Liver (tissue), 9 donors: ENCODE measurements around the gene TIMM22. TPM values are rescaled to one million over a fixed set of nuclear protein-coding genes. Genes with fewer than 3 reads are reported as not detected.
A peak's percentile ranks its signal among the peaks of the same experiment; 100 is the strongest.

Experiments used
- DNase-seq: peaks from one replicate; pipeline ENCODE4 v3.0.0-alpha.2; 2017; ENCODE audit warnings: low spot score
- H3K27ac ChIP-seq, 2 donors: one replicate each; pipeline ENCODE4 v1.7.0; 2013; ENCODE audit warnings: inconsistent platforms in 2 of 2, low read length in 2 of 2, control low read depth in 1 of 2, low read depth in 1 of 2, mild to moderate bottlenecking in 1 of 2
- H3K27me3 ChIP-seq, 4 donors: one replicate each; pipeline versions ENCODE4 v1.6.1 to v1.7.0; 2013; ENCODE audit warnings: low read length in 3 of 4, inconsistent platforms in 1 of 4, mild to moderate bottlenecking in 1 of 4, moderate library complexity in 1 of 4; ENCODE audit not compliant: control insufficient read depth in 4 of 4, insufficient read depth in 4 of 4
- H3K36me3 ChIP-seq, 4 donors: one replicate each; pipeline versions ENCODE4 v1.6.1 to v1.7.0; 2013; ENCODE audit warnings: low read length in 3 of 4, mild to moderate bottlenecking in 3 of 4, low read depth in 1 of 4, moderate library complexity in 1 of 4; ENCODE audit not compliant: control insufficient read depth in 4 of 4, insufficient read depth in 3 of 4
- H3K4me1 ChIP-seq, 4 donors: one replicate each; pipeline versions ENCODE4 v1.6.1 to v1.7.0; 2013; ENCODE audit warnings: low read length in 3 of 4, mild to moderate bottlenecking in 3 of 4, moderate library complexity in 1 of 4; ENCODE audit not compliant: control insufficient read depth in 4 of 4, insufficient read depth in 4 of 4
- H3K4me3 ChIP-seq, 3 donors: one replicate each; pipeline versions ENCODE4 v1.6.1 to v1.7.0; 2013; ENCODE audit warnings: low read length in 3 of 3, control low read depth in 1 of 3, low read depth in 1 of 3, mild to moderate bottlenecking in 1 of 3
- H3K9ac ChIP-seq, 2 donors: one replicate each; pipeline ENCODE4 v1.7.0; 2013; ENCODE audit warnings: low read length in 2 of 2, mild to moderate bottlenecking in 2 of 2, moderate library complexity in 2 of 2, control low read depth in 1 of 2, low read depth in 1 of 2
- H3K9me3 ChIP-seq, 4 donors: one replicate each; pipeline versions ENCODE4 v1.6.1 to v1.7.0; 2013; ENCODE audit warnings: low read length in 3 of 4; ENCODE audit not compliant: control insufficient read depth in 4 of 4
- ATF3 ChIP-seq: IDR thresholded peaks from 2 replicates; pipeline ENCODE4 v1.6.1; 2016; ENCODE audit warnings: antibody characterized with exemption
- CTCF ChIP-seq: fragments of 150-350 bp; IDR thresholded peaks from 2 replicates; pipeline ENCODE4 v1.5.1; 2017; ENCODE audit warnings: improper control_type of control experiment, low read depth, low read length; ENCODE audit not compliant: missing input control
- EGR1 ChIP-seq, 2 donors: IDR thresholded peaks; 2 replicates each; pipeline ENCODE4 v1.6.1; 2016 to 2018; ENCODE audit warnings: antibody characterized with exemption in 2 of 2, low read depth in 2 of 2
- FOXA2 ChIP-seq: IDR thresholded peaks from 2 replicates; pipeline ENCODE4 v1.6.1; 2016; ENCODE audit warnings: antibody characterized with exemption
- HNF4A ChIP-seq, 2 donors: conservative IDR thresholded peaks; 2 replicates each; pipeline ENCODE4 v1.6.1; 2016; ENCODE audit warnings: antibody characterized with exemption in 2 of 2, mild to moderate bottlenecking in 2 of 2
- HNF4G ChIP-seq: IDR thresholded peaks from 2 replicates; pipeline ENCODE4 v1.6.1; 2016; ENCODE audit warnings: antibody characterized with exemption
- JUND ChIP-seq, 2 donors: IDR thresholded peaks; 2 replicates each; pipeline ENCODE4 v1.6.1; 2016; ENCODE audit warnings: antibody characterized with exemption in 2 of 2
- MAX ChIP-seq: IDR thresholded peaks from 2 replicates; pipeline ENCODE4 v1.6.1; 2016; ENCODE audit warnings: antibody characterized with exemption
- NR2F2 ChIP-seq: IDR thresholded peaks from 2 replicates; pipeline ENCODE4 v1.6.1; 2016; ENCODE audit warnings: antibody characterized with exemption
- RAD21 ChIP-seq, 2 donors: IDR thresholded peaks; 2 replicates each; pipeline ENCODE4 v1.6.1; 2016; ENCODE audit warnings: antibody characterized with exemption in 2 of 2, mild to moderate bottlenecking in 2 of 2
- SP1 ChIP-seq: IDR thresholded peaks from 2 replicates; pipeline ENCODE4 v1.6.1; 2018; ENCODE audit warnings: antibody characterized with exemption, mild to moderate bottlenecking
- YY1 ChIP-seq: IDR thresholded peaks from 2 replicates; pipeline ENCODE4 v1.6.1; 2016; ENCODE audit warnings: antibody characterized with exemption, mild to moderate bottlenecking
- ZBTB33 ChIP-seq: IDR thresholded peaks from 2 replicates; pipeline ENCODE4 v1.6.1; 2016; ENCODE audit warnings: antibody characterized with exemption
- WGBS: extraction: QIAGEN DNeasy Blood & Tissue Kit; methylation state at CpG from one replicate; pipeline ENCODE4 v1.1.7; 2013; 5-methylcytosine and 5-hydroxymethylcytosine counted together
- polyA plus RNA-seq, 2 donors: library from polyadenylated mRNA; stranded (reverse) in 1 of 2; unstranded in 1 of 2; fragments of 200-250 nt in 1 of 2; fragments of >200 nt in 1 of 2; fragmentation: Nextera tagmentation in 1 of 2; extraction: Ambion mirVana in 1 of 2; gene quantifications; one replicate each; pipeline versions ENCODE4 v1.2.1 to v1.2.3, GENCODE V29; 2013 to 2015
- total RNA-seq, 2 donors: library from RNA; depleted of rRNA; stranded (reverse); fragments of >200 nt; gene quantifications; one replicate each; pipeline ENCODE4 v1.2.3, GENCODE V29; 2014
- donor health status: healthy.
- donor health status: healthy.
- donor health status: healthy.
- donor health status: healthy.
- donor health status: healthy.

TIMM22 gene
- total and polyA plus RNA-seq, 4 donors: 4.4 to 5.0 (median 4.6) TPM

GRCh38 chr17:953767-954166 lies 43.2 kb upstream of the TIMM22 start (continued):
- no peak for TF ChIP-seq ZBTB33

- Histone ChIP-seq H3K9me3 (no peaks in the 10 kb centered on the region), H3K27me3 (no peaks in the 10 kb centered on the region), H3K4me3 (no peak overlapping the region), H3K36me3 (no peaks in the 10 kb centered on the region), H3K4me1 (no peaks in the 10 kb centered on the region), H3K9ac (no peak overlapping the region), H3K27ac (no peak overlapping the region)
- TF ChIP-seq NR2F2: peak; percentile 10
- TF ChIP-seq RAD21 (IDR thresholded peaks at IDR 0.05): no peak
- TF ChIP-seq EGR1 (IDR thresholded peaks at IDR 0.05; ENCODE audit: low read depth in 2 of 2): no peak
- no peak for DNase-seq
- 60% methylated on average over 23 of the region's 23 CpGs for WGBS
These were observed 42.3 kb upstream of the TIMM22 start for GRCh38 chr17:954431-955164.

- no peaks in the 10 kb centered on the region for H3K9me3 ChIP-seq
- no peak overlapping the region for H3K9ac ChIP-seq
- H3K27me3 ChIP-seq: no peaks in the 10 kb centered on the region
- 79% methylated on average over 8 of the region's 8 CpGs for WGBS
- H3K4me3 ChIP-seq: no peak overlapping the region
- no peaks in the 10 kb centered on the region for H3K4me1 ChIP-seq
- no peaks in the 10 kb centered on the region for H3K36me3 ChIP-seq
- no peak for DNase-seq
- no peak overlapping the region for H3K27ac ChIP-seq
- TF ChIP-seq FOXA2 (no peak), ZBTB33 (no peak), ATF3 (no peak), YY1 (no peak)
These were observed 40.0 kb upstream of the TIMM22 start for GRCh38 chr17:956905-957304.

GRCh38 chr17:957856-958421 lies 39.0 kb upstream of the TIMM22 start:
- H3K27ac ChIP-seq: no peak overlapping the region
- no peaks in the 10 kb centered on the region for H3K9me3 ChIP-seq
- H3K4me1 ChIP-seq: no peaks in the 10 kb centered on the region
- TF ChIP-seq ZBTB33: no peak
- TF ChIP-seq HNF4G: no peak
- TF ChIP-seq MAX: no peak
- TF ChIP-seq JUND (IDR thresholded peaks at IDR 0.05): no peak
- no peak for TF ChIP-seq HNF4A (conservative IDR thresholded peaks at IDR 0.05)
- TF ChIP-seq CTCF: no peak
- TF ChIP-seq ATF3: no peak
- TF ChIP-seq SP1: no peak
- no peak for TF ChIP-seq RAD21 (IDR thresholded peaks at IDR 0.05)
- DNase-seq: no peak
- no peaks in the 10 kb centered on the region for H3K27me3 ChIP-seq
- H3K36me3 ChIP-seq: no peaks in the 10 kb centered on the region
- no peak overlapping the region for H3K4me3 ChIP-seq
- WGBS: 90% methylated on average over 20 of the region's 20 CpGs
- no peak overlapping the region for H3K9ac ChIP-seq
